Hematopoietic multipotent progenitor cell (in vitro differentiated cells): ENCODE data around the gene ANKRD16. TPM values are rescaled to one million over a fixed set of nuclear protein-coding genes. Genes with fewer than 3 reads are reported as not detected.

Experiments used
- DNase-seq, 3 donors: peaks; one replicate each; pipeline ENCODE4 v3.0.0-alpha.2; 2011 to 2015; ENCODE audit warnings: low read depth in 2 of 3, low spot score in 2 of 3
- total RNA-seq: library from RNA; depleted of rRNA; stranded (reverse); fragments of >200 nt; gene quantifications from one replicate; pipeline ENCODE4 v1.2.3, GENCODE V29; 2012

ANKRD16 gene
- total RNA-seq, 1 donor = 12.4 TPM

DNA sequence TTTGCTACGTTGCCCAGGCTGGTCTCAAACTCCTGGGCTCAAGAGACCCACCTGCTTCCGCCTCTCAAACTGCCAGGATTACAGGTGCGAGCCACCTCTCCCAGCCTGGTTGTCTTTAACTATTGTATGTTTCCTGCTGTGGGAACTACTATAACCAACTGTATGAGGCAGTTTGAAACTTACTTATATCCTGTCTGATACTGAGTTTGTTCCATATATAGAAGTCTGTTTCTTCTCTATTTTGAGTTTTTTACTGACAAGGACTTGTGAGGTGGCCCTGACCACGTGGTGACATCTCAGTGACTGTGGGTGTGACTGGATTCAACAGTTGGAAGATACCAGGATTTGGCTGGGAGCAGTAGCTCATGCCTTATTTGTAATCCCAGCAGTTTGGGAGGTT lies 14.5 kb upstream of the ANKRD16 start:
- no peak for DNase-seq

DNA sequence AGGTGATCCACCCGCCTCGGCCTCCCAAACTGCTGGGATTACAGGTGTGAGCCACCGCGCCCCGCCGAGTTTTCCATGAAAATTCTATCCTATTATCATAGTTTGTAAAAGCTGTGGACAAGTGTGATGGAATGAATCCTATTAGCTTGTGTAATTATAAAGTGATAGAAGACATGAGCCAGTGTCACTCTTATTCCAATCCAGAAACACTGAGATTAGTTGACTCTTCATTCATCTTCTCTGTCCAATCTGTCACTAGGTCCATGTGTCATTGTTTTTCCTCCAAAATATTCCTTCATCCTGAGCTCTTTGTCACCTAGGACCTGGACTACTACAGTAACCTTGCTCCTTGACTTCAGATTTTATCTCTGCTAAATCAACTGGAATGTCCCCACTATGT lies 13.9 kb upstream of the ANKRD16 start:
- no peak for DNase-seq

DNA sequence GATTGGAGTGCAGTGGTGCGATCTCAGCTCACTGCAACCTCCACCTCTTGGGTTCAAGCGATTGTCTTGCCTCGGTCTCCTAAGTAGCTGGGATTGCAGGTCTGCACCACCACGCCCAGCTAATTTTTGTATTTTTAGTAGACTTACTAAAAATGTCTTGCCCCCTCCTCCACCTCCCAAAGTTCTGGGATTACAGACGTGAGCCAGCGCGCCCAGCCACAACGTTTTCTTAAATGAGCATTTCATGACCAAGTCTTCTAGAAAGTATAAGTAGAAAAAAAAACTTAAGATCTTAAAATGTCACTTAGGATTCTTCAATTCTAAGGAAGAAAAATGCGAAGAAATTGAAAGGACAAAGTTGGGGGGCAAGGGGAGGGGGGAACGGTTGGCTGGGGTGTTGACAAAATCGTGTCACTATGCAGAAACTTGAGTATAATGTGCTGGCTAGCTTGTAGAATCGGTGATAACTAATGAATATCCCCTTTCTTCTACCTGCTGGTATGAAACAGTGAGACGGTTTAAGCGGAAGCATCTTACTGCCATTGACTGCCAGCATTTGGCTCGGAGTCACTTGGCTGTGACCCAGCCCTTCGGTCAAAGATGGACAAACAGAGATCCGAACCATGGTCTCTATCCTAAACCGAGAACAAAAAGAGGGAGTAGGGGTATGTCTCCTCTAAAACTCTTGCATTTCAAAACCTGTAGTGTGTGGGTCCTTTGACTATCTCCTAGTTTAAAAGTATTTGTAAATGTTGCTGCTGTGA lies 13.0 kb upstream of the ANKRD16 start:
- DNase-seq = no peak

DNA sequence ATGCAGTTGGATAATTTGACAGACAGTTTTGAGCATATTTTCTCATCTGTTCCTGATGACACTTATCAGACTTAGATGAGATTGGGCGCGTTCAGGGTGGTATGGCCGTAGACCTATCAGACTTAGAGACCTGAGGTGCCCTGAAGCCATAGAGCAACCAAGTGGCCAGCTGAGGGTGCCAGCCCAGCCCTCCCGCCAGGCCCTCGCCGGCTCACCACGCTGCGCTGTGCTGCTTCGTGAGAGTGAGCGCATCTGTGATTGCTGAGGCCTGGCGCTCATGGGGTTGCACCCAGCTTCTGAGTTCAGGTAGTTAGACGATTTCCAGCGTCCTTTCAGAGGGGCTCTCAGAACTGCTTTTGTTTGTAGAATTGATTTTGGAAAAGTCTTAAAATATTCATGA lies 10.6 kb upstream of the ANKRD16 start:
- DNase-seq = no peak

DNA sequence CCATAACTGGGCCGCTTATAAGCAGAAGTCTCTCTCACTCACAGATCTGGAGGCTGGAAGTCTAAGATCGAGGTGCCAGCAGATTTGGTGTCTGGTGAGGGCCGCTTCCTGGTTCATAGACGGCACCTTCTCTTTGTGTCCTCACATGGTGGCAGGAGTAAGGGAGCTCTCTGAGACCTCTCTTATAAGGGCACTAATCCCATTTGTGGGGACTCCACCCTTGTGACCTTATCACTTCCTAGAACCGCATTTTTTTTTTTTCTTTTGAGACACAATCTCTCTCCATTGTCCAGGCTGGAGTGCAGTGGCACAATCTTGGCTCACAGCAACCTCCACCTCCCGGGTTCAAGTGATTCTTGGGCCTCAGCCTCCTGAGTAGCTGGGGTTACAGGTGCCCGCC lies 8.5 kb upstream of the ANKRD16 start:
- DNase-seq = no peak

DNA sequence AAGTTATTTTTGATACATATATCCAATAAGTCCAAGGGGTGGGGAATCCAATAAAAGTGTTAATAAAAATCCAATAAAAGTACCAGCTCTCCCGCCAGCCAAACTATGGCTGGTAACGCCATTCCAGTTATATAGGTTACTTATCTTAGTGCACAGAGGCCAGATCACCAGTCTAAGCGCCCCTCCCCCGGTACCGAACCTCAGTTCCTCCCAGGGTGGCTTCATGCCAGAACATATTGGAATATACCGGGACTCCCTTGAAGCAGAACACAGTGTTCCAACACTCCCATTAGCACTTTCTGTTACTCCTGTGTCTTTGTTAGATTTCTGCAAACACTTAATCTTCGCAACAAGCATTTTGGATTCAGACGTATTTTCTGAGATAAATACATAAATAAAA lies 7.8 kb upstream of the ANKRD16 start:
- DNase-seq = no peak

DNA sequence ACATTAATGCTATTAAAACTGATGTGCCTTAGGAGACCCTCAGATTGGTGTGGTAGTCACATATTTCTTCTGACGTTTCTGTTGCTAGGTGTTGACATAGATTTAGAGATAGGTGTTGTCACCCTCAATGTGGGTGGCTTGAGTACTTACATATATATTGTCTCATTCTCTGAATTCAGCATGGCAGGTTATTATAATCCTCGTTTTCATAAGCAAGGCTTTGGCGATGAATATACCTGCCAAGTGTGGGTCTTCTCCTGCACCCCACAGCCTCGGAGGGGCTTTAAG lies 7.3 kb upstream of the ANKRD16 start:
- DNase-seq = no peak

DNA sequence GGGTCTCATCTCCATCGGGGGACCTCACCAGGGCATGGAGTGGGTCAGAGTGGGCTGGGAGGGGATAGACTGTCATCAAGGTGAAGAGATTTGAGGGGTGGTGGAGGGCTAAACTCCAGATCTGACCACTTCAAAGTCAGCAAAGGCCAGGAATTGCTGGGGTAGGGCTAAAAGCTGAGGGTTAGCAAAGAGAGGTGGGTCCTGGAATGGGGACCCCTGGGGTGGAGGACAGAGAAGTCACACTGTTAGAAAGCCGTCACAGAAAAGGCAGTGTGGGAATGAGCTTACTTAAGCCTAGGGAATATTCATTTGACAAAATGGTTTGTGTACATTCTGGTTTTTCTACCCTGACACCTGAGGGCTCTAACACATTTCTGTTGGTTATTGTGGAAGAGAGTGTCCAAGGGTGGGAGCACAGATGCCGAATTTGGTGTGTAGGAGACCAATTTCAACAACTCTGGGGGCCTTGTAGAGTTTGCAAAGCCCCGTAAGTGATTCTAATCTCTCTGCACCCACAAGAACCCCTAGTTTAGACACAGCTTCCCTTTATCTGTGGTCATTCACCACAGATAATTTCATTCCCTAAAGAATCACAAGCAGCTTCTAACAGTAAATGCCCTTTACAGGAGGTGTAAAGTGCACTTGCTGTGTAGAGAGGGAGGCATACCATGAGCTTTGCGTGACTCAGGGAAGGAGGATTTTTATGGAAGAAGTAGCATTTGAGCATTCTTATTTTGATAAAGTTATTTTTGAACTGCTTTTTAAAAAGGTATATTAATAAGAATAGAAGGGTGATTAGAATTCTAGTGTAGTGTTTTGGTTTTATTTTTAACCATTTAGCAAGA lies 6.7 kb upstream of the ANKRD16 start:
- no peak for DNase-seq

DNA sequence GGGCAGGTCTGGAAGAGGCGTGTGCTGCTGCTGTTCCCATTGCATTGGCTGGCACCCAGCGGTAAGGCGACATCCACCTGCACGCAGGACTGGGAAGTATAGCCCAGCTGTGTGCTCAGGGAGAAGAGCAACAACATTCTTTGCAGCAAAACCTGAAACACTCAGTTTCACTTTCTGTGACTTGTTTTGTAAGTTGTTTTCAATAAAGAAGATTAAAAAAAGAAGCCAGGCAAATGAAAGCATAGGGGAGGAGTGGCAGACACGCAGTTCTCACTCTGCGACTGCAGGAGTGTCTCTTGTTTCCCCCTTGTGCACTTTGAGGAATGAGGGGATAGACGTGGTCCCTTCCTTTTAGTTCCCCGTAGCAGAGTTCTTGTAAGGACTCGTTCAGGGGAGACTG lies 6.1 kb upstream of the ANKRD16 start:
- no peak for DNase-seq

DNA sequence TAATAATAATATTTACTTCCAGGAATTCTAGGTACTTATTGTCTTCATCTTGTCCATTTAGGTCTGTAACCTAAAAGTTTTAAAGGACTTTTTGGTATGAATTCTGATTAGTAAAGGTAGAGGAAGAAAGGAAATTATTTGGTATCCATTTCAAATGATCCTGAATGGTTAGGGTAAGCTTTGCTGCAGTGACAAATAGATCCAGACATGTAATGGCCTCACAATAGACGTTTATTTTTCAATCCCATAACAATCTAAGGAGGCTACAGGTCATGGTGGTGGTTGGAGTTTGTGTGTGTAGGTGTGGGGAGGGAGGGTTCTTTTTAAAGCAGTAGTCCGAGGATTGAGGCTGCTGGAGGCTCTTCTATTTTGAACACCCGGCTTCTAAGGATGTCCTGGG lies 5.7 kb upstream of the ANKRD16 start:
- no peak for DNase-seq

DNA sequence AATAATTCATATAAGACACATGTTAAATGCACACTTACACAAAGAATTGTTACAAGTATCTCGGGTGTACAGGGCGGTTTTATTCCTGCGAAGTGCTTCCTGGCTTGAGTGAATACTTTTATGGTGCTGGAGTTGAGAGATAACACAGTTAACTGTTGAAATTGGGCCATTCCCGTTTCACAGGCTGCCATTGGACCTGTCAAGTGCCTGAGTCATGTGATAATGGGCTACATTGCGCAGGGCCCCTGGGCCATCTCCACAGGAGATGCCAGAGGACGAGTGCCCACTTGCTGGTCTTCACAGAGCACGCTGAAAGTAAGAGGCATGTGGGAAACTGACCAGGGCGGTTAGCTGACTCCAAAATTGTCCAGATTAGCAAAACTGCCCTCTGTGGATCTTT lies 5.2 kb upstream of the ANKRD16 start:
- DNase-seq = no peak

DNA sequence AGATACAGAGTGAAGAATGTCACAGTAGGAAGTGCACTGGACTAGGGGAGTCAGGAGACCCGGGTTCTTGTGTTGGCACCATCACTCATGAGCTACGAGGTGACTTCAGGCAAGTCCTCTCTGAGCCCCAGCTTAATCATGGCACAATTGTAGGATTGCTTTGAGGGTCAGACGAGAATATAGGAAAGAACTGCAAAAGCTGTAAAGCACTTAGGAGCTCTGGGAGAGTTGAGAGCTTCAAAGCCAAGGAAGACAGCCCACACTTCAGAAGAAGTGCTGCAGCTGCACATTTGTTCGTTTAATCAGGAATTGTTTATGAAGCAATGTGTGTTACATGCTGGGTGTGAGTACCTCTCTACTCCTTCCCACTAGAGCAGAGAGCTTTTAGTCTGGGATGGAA lies 4.7 kb upstream of the ANKRD16 start:
- DNase-seq = no peak

DNA sequence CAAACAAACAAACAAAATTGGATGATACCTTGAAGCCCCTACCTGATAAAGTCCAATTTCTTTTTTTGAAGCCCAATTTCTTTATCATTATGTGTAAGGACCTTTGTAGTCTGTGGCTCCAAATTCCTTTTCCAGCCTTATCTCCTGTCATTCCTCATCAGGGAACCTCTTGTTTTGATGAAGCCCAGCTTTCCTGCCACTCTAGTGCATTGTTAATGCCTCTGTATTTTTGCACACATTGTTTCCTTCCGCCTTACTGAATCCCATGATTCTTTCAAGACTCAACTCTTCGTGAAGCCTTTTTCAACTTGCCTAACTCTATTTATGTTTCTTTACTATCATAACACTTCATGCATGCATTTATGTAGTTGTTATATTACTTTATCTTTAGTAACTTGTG lies 3.6 kb upstream of the ANKRD16 start:
- DNase-seq = no peak

DNA sequence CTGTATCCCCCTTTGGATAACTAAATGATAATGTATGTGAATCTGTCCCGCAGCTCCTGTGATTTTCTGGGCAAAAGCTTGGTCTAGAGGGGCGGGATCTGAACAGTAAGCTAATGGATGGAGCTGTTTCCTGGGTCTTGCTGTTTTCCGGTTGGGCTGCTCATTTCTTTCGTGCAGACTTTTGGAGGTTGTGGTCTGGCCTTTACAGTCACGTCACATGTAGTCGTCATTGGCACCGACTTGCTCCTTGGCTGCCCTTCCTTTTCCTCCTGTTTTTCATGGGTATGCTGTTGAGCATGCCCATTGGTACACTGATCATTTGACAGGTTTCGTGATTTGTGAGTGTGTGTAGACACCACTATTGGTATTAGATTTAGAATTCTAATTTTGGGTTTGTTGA lies 2.3 kb upstream of the ANKRD16 start:
- DNase-seq = no peak

DNA sequence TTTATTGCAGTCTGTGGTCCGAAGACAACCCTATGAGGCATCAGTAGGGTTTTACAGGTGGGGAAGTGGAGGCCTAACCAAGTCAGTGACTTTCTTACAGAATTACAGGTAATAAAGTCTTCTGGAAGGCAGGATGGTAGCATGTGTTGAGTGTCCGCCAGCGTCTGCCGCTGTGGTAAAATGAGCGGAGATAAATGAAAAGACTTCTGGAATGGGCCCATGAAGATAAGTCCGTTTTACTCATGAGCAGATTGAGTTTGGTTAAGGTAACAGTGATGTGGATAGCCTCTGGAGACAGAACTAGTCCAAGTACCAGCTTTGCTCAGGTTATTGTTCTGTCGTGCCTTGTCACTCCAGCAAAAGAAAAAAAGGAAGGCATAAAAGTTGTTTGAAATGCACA lies 1.3 kb upstream of the ANKRD16 start:
- DNase-seq = no peak

DNA sequence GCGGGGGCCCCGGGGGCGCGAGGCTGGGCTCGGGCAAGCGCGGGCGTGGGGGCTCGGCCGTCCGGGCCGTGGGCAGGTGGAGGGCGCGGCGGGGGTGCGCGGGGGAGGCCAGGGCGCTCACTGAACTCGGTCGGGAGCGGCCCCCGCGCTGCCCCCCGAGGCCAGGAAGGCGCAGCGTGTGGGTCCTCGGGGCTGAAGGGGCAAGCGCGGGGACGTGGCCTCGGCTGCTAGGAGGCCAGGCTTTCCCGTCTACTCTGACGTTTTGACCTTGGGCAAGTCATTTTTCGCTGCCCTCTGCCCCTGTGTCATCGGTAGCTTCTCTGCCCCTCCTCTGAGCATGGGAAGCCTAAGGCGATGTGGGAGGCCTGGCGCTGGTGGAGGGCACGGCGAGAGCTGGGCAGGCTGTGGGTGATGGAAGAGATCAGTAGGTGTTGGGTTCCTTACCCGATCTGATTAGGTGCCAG lies 791 bp upstream of the ANKRD16 start:
- peak in 2 of 3 donors; percentile 14 to 25 for DNase-seq

DNA sequence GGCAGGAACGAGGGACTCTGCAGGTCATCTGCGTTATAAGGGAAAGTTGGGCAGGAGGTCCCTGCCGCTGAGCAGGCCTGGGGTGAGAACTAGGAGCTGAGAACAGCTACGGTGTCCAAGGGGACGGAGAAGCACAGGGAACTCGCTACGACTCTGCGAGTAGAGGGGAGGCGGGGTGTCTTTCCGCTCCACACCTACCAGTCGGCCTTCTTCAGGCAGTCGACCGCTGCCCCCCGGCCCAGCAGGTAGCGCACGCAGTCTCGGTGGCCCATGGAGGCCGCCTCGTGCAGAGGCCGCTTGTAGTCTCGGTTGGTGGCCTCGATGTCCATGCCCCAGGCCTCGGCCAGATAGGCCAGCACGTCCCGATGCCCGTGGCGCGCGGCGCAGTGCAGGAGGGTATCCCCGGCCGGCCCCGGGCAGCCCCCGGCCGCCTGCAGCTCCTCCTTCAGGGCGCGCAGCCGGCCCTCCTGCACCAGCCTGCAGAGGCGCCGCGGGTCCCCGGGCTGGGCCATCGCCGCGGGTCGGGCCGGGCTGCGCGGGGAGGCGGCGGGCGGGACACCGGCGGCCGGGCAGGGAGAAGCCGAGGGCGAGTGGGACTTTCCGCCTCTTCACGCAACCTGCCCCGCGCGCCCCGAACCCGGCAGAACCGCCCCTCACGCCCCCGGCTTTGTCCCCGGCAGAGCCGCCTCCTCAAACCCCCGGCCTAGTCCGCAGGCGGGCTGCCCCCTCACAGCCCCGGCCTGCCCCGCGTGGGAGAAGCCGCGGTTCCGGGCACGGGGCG lies 660 bp downstream of the ANKRD16 start:
- DNase-seq = peak; percentile 22 to 46 (median 35)

DNA sequence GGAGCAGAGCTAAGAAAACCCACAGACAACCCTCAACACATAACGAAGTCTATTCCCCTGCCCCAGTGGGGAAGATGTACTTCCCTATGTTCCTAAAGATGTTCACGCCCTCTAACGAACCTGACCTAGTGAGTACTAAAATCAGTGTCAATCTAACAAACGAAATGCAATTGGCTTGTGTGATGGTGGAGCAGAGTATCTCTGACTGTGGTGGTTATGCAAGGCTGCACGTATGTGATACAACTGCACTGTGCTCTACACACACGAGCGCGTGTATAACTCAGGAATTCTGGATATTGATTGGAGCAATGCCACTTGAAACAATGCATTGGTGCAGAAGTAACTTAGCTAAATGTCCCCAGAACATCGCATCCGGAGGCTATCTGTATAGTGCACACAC lies 1.3 kb downstream of the ANKRD16 start:
- DNase-seq = no peak

DNA sequence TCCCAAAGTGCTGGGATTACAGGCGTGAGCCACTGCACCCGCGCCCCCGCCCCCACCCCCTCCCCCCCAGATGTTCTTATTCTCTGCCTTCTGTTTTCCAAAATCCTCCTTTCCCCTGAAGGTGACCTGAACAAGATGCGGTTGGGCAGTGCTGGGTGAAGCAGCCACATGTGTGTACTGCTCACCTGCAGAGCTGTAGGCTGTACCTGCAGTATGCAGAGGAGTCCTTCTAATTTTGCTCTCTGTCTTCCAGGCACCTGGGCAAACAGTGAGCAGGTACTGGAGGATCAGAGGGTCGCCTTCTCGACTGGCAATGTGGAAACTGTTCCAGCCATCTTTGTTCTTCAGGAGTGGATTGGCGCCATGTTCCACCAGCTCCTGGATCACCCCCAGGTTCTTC lies 2.1 kb downstream of the ANKRD16 start:
- DNase-seq = no peak

DNA sequence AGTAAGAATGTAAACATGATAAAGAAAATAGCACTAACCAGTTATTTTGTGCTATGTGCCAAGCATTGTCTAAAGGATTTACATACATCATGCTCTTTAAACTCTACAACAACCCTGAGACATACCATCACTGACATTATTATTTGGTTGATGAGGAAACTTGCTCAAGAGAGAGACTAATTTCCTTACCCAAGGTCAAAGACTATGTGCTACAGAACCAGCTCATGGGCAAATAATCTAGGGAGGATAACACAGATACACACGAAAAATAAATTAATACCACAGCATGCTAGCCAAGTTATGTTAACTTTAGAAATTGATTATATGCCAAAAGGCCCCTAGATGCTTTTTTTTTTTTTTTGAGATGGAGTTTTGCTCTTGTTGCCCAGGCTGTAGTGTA lies 2.7 kb downstream of the ANKRD16 start:
- DNase-seq = no peak

DNA sequence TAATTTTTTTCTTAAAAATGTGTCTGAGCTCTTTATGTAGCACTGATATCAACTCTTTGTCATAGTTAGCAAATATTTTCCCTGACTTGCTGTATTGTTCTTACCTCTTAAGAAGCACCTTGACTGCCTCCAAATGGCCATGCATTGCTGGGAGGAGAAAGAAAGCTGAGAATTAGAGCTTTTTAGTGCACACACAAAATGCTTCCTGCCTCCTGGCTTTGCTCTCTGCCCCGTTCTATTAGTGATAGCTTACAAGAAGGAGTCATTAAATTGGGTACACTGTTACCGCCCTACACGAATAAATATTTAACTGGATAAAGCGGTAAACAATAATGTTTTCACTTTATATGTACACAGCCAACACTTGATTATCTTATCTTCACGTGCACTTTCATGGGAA lies 4.1 kb downstream of the ANKRD16 start:
- no peak for DNase-seq

DNA sequence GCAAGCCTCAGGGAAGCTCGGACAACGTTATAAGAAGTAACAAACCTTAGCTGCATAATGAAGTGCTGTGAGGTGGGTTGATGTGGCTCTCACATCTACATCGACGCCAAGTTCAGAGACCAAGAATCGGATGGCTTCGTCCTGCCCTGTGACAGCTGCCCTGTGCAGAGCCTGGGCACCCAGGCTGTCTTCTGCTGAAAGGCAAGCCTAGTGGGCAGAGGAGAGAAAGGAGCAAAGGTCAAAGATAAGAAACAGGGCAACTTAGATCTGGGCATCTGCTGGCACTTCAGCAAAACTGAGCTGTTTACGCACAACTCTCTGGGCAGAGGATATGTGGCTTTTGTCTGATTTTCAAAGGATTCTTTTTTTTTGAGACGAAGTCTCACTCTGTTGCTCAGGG lies 6.7 kb downstream of the ANKRD16 start:
- no peak for DNase-seq
